HEK293T (cell line): ENCODE results near the gene CDH8.

ENCODE experiments used
- CTCF ChIA-PET: fragments of 350-600 bp; formaldehyde crosslinking; extraction: SDS; loops from one replicate; lab custom pipeline; 2021; ENCODE audit warnings: antibody characterized with exemption, inconsistent platforms; lab: Yijun Ruan, JAX
- POLR2A ChIA-PET: fragments of 350-600 bp; formaldehyde crosslinking; extraction: SDS; loops from one replicate; lab custom pipeline; 2020; ENCODE audit warnings: antibody characterized with exemption, inconsistent platforms; lab: Yijun Ruan, JAX
- DNase-seq: peaks from one replicate; pipeline ENCODE4 v3.0.0; 2012; ENCODE audit warnings: mixed read lengths; ENCODE audit errors: extremely low spot score
- ARNT ChIP-seq: fragments of 450-650 bp; IDR thresholded peaks from 2 replicates; pipeline ENCODE4 v1.6.1; 2017; ENCODE audit warnings: mild to moderate bottlenecking
- BHLHE40 ChIP-seq: fragments of 450-650 bp; IDR thresholded peaks from 2 replicates; pipeline ENCODE4 v1.6.1; 2016; ENCODE audit warnings: mild to moderate bottlenecking, moderate library complexity, borderline replicate concordance
- CTBP1 ChIP-seq: fragments of 450-650 bp; IDR thresholded peaks from 2 replicates; pipeline ENCODE4 v1.6.1; 2016; ENCODE audit warnings: borderline replicate concordance
- ELF4 ChIP-seq: fragments of 450-650 bp; IDR thresholded peaks from 2 replicates; pipeline ENCODE4 v1.6.1; 2017; ENCODE audit warnings: antibody characterized with exemption
- FOXA1 ChIP-seq: fragments of 450-650 bp; IDR thresholded peaks from 2 replicates; pipeline ENCODE4 v1.6.1; 2016; ENCODE audit warnings: mild to moderate bottlenecking
- FOXK2 ChIP-seq: fragments of 450-650 bp; IDR thresholded peaks from 2 replicates; pipeline ENCODE4 v1.6.1; 2016; ENCODE audit warnings: mild to moderate bottlenecking
- FOXM1 ChIP-seq: fragments of 450-650 bp; IDR thresholded peaks from 2 replicates; pipeline ENCODE4 v1.6.1; 2017; ENCODE audit warnings: mild to moderate bottlenecking, borderline replicate concordance
- HDGF ChIP-seq: fragments of 450-650 bp; IDR thresholded peaks from 2 replicates; pipeline ENCODE4 v1.6.1; 2017; ENCODE audit warnings: antibody characterized with exemption, borderline replicate concordance
- L3MBTL2 ChIP-seq: fragments of 450-650 bp; conservative IDR thresholded peaks from 2 replicates; pipeline ENCODE4 v1.6.1; 2016; ENCODE audit warnings: mild to moderate bottlenecking
- LEF1 ChIP-seq: fragments of 450-650 bp; IDR thresholded peaks from 2 replicates; pipeline ENCODE4 v1.6.1; 2017; ENCODE audit warnings: mild to moderate bottlenecking, borderline replicate concordance
- NFRKB ChIP-seq: fragments of 450-650 bp; IDR thresholded peaks from 2 replicates; pipeline ENCODE4 v1.6.1; 2016; ENCODE audit warnings: mild to moderate bottlenecking, moderate library complexity
- SP1 ChIP-seq: fragments of 450-650 bp; IDR thresholded peaks from 2 replicates; pipeline ENCODE4 v1.6.1; 2017
- SUZ12 ChIP-seq: fragments of 450-650 bp; IDR thresholded peaks from 2 replicates; pipeline ENCODE4 v1.6.1; 2016; ENCODE audit warnings: mild to moderate bottlenecking
- TARDBP ChIP-seq: fragments of 450-650 bp; IDR thresholded peaks from 2 replicates; pipeline ENCODE4 v1.6.1; 2016
- ZNF384 ChIP-seq: fragments of 450-650 bp; IDR thresholded peaks from 2 replicates; pipeline ENCODE4 v1.6.1; 2016
- TF ChIP-seq, protein P1 (sequence below): fragments of 450-650 bp; IDR thresholded peaks from 2 replicates; pipeline ENCODE4 v1.6.1; 2016

Gene CDH8

DNA sequence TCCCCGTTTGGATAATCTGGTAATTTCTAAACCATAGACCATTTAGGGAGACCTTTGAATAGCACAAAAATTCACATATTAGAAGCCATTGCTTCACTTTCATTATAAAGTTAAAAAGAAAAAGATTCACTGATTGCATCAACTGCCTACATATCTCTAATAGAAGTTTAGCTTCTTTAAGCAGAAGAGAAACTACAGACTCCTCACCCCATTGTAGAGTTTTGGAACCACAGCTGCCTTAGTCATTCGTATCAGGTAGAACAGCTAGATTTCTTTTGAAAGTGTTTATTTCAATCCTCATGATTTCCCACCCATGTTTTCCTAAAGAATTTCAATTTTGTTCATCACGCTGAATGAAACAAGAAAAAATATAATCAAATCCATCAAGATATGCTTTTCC lies 144.8 kb downstream of the CDH8 start:
- ChIA-PET POLR2A (no interaction called here), CTCF (no interaction called here)
- no peak for TF ChIP-seq CTBP1
- no peak for DNase-seq

DNA sequence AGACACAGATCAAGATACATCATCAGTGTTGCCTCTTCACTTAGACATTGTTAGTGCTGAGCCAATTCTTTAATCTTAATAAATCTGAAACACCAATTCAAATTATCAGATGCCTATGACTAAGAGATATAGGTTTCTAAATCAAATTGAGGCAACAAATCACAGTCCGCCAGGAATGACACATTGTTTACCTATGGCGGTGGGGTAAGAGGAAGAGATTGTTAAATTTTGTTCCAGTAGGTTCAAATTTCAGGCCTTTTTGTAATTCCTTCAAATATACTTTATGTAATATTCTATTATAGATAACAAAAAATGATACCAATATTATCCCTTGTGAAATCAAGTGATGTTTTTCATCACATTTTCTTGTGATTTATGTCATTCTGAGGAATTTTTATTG lies 145.9 kb downstream of the CDH8 start:
- ChIA-PET POLR2A (no interaction called here), CTCF (no interaction called here)
- no peak for DNase-seq
- no peak for TF ChIP-seq LEF1
- no peak for TF ChIP-seq NFRKB
- TF ChIP-seq, protein P1, sequence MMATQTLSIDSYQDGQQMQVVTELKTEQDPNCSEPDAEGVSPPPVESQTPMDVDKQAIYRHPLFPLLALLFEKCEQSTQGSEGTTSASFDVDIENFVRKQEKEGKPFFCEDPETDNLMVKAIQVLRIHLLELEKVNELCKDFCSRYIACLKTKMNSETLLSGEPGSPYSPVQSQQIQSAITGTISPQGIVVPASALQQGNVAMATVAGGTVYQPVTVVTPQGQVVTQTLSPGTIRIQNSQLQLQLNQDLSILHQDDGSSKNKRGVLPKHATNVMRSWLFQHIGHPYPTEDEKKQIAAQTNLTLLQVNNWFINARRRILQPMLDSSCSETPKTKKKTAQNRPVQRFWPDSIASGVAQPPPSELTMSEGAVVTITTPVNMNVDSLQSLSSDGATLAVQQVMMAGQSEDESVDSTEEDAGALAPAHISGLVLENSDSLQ = no peak
- TF ChIP-seq FOXK2 = no peak
- no peak for TF ChIP-seq SP1
- TF ChIP-seq SUZ12 = no peak
- TF ChIP-seq CTBP1 = no peak
- no peak for TF ChIP-seq FOXM1
- no peak for TF ChIP-seq HDGF
- no peak for TF ChIP-seq L3MBTL2
- no peak for TF ChIP-seq ARNT
- no peak for TF ChIP-seq ZNF384
- TF ChIP-seq TARDBP = no peak

DNA sequence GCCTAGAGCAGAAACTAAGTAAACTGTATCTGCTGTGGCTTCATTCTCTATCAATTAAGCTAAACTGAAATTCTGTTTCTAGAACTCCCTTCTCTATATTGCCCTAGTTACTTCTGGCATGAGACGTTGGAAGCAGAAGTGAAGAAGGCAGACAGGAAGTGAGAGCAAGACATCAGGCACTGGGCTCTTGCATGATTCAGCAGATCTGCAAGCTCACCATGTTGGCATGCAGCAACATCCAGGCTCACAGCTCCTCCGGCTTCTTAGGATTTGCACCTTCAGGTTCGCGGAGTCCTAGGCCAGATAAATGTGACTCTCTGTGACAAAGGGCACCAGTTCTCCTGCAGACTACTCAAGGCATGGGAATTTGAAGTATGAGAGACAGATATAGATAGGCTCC lies 148.3 kb downstream of the CDH8 start:
- no peak for DNase-seq
- CTCF ChIA-PET = no interaction called here
- POLR2A ChIA-PET = no interaction called here
- TF ChIP-seq, protein P1 = no peak
- TF ChIP-seq ARNT (no peak), SP1 (no peak), FOXM1 (no peak)

DNA sequence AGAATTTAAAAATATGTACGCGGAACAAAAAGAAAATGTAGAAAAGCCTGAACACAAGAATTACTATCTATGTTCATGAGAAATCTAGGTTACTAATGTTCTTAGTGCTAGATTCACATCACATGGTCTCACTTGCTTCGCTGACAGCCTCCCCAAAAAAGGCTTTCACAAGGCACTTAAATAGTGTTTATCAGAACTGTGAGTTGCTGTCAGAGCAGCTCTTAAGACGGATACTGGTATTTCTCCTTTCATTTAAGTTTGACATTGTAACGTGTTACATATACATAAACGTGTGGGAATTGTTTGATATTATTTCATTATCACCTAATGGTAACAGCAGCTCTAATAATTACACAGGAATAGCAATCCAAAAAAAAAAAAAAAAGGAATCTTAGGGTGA lies 150.9 kb downstream of the CDH8 start:
- TF ChIP-seq HDGF (no peak), NFRKB (no peak), FOXM1 (no peak), SUZ12 (no peak), FOXK2 (no peak), L3MBTL2 (no peak), ZNF384 (no peak), TARDBP (no peak), ELF4 (no peak)
- no peak for DNase-seq
- ChIA-PET CTCF (no interaction called here), POLR2A (no interaction called here)

DNA sequence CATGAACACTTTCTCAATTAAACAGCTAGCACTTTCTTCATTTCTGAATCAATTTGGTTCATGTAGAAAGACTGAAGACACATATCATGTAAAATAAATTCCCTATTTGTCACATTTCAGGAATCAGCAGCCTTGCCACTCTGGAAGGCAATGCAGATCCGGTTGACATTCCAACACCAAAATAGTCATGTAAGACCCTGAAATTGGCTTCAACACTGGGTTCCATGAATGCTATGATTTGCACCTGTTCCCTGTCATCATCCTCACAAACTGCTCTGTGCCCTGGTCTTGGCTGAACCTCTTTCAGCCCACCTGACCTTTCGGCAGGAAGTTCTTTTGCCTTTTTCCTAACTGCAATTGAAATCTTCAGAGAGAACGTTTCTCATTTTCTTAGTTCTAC lies 156.9 kb downstream of the CDH8 start:
- TF ChIP-seq SUZ12 (no peak), CTBP1 (no peak), FOXA1 (no peak), TARDBP (no peak), FOXM1 (no peak), ARNT (no peak), NFRKB (no peak), ZNF384 (no peak), ELF4 (no peak), LEF1 (no peak), FOXK2 (no peak), BHLHE40 (no peak), L3MBTL2 (no peak), HDGF (no peak), SP1 (no peak)
- TF ChIP-seq, protein P1 = no peak
- no peak for DNase-seq
- ChIA-PET CTCF (no interaction called here), POLR2A (no interaction called here)

DNA sequence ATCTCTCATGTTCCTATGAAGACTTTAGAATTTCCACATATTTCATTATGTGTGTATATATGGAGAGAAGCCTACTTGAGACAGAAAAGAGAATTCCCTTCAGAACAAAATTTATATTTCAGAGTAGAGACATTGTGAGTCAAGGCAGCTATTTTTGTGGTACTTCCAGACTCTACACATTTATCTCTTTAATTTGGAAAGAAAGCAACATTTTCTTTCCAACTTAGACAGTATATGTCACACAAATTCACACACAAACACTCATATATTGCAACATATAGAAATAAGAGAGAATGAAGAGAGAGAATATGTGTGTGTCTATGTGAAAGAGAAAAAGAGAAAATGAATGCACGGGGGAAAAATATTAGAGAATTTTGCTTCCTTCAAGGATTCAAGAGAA lies 158.8 kb downstream of the CDH8 start:
- CTCF ChIA-PET = no interaction called here
- TF ChIP-seq BHLHE40 (no peak), TARDBP (no peak), LEF1 (no peak), HDGF (no peak), ZNF384 (no peak), FOXM1 (no peak), FOXA1 (no peak), FOXK2 (no peak), NFRKB (no peak), SUZ12 (no peak), L3MBTL2 (no peak), ELF4 (no peak), CTBP1 (no peak), SP1 (no peak), ARNT (no peak)
- TF ChIP-seq, protein P1 = no peak
- POLR2A ChIA-PET = no interaction called here
- DNase-seq = no peak

DNA sequence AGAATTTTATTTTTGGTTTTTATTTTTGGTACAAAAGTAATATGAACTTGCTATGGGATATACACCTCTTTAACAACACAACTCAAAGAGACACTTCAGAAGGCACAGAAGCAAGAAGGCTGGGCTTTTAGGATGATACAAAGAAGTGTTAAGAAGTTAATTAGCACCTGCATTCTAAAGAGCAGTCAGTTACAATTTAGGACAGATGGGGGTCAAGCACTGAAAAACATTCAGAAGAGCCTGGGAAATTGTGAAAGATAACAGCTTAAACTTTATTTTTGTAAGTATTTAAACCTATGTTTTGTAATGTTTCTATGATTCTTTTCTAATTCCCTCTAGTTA lies 163.5 kb downstream of the CDH8 start:
- CTCF ChIA-PET = no interaction called here
- TF ChIP-seq ELF4 (no peak), SUZ12 (no peak), ZNF384 (no peak), CTBP1 (no peak), TARDBP (no peak), LEF1 (no peak), HDGF (no peak), L3MBTL2 (no peak), ARNT (no peak), FOXA1 (no peak)
- POLR2A ChIA-PET = no interaction called here
- no peak for DNase-seq
